MG63 (cell line): Measurements from ENCODE around the gene ALKBH4. TPM values are rescaled to one million over a fixed set of nuclear protein-coding genes. Genes with fewer than 3 reads are reported as not detected.
"Not testable (repeated sequence)": the region's sequence is repeated elsewhere in the genome, so short reads cannot be mapped to it uniquely, and the experiment has no call there.

Experiments used
- DNase-seq: peaks from one replicate; pipeline ENCODE4 v3.0.0-alpha.2; 2020
- H3K27me3 ChIP-seq: fragments of 250-450 bp; sonication (Bioruptor Pico); 2 replicates; pipeline ENCODE4 v1.5.1; 2020; ENCODE audit warnings: mild to moderate bottlenecking, moderate library complexity
- H3K36me3 ChIP-seq: fragments of 250-450 bp; sonication (Bioruptor Pico); 2 replicates; pipeline ENCODE4 v1.5.1; 2020; ENCODE audit warnings: mild to moderate bottlenecking, moderate library complexity
- H3K4me3 ChIP-seq: fragments of 250-450 bp; sonication (Bioruptor Pico); 2 replicates; pipeline ENCODE4 v1.5.1; 2020; ENCODE audit warnings: mild to moderate bottlenecking, moderate library complexity
- H3K9me3 ChIP-seq: fragments of 250-450 bp; sonication (Bioruptor Pico); 2 replicates; pipeline ENCODE4 v1.5.1; 2020; ENCODE audit warnings: mild to moderate bottlenecking, moderate library complexity
- total RNA-seq: library from RNA; depleted of rRNA; stranded (reverse); fragments of >200 nt; shearing (Covaris generic); gene quantifications from 2 replicates; pipeline ENCODE4 v1.2.3, GENCODE V29; 2014; ENCODE audit warnings: low replicate concordance

The ALKBH4 gene
- total RNA-seq, 1 experiment from 2014 or later: 17.1 TPM

- Histone ChIP-seq H3K36me3 (no peaks in the 10 kb centered on the region), H3K4me3 (no peak overlapping the region), H3K27me3 (no peaks in the 10 kb centered on the region), H3K9me3 (no peaks in the 10 kb centered on the region)
- no peak for DNase-seq
Measured at GRCh38 chr7:102466097-102466496, 1.4 kb upstream of the ALKBH4 start.

GRCh38 chr7:102463841-102464576 is 654 bp downstream of the ALKBH4 start:
- no peaks in the 10 kb centered on the region for H3K9me3 ChIP-seq
- no peak for DNase-seq
- H3K4me3 ChIP-seq: peak overlapping the region; percentile 83
- H3K36me3 ChIP-seq: no peaks in the 10 kb centered on the region
- H3K27me3 ChIP-seq: no peaks in the 10 kb centered on the region

- no peaks in the 10 kb centered on the region for H3K36me3 ChIP-seq
- no peaks in the 10 kb centered on the region for H3K27me3 ChIP-seq
- no peak overlapping the region for H3K4me3 ChIP-seq
- no peak for DNase-seq
- no peaks in the 10 kb centered on the region for H3K9me3 ChIP-seq
Measured at GRCh38 chr7:102460467-102460866, 4.2 kb downstream of the ALKBH4 start.

- no peak overlapping the region for H3K4me3 ChIP-seq
- H3K9me3 ChIP-seq: no peaks in the 10 kb centered on the region
- no peak for DNase-seq
- H3K36me3 ChIP-seq: no peaks in the 10 kb centered on the region
- no peaks in the 10 kb centered on the region for H3K27me3 ChIP-seq
Measured at GRCh38 chr7:102459221-102459844, 5.3 kb downstream of the ALKBH4 start.

GRCh38 chr7:102457352-102457924 is 7.2 kb downstream of the ALKBH4 start:
- no peaks in the 10 kb centered on the region for H3K36me3 ChIP-seq
- no peaks in the 10 kb centered on the region for H3K9me3 ChIP-seq
- H3K27me3 ChIP-seq: no peaks in the 10 kb centered on the region
- DNase-seq: no peak
- H3K4me3 ChIP-seq: no peak overlapping the region

GRCh38 chr7:102456327-102456726 is 8.3 kb downstream of the ALKBH4 start:
- H3K27me3 ChIP-seq: no peaks in the 10 kb centered on the region
- H3K9me3 ChIP-seq: no peaks in the 10 kb centered on the region
- H3K36me3 ChIP-seq: no peaks in the 10 kb centered on the region
- DNase-seq: no peak
- H3K4me3 ChIP-seq: no peak overlapping the region

- no peak for DNase-seq
- Histone ChIP-seq H3K9me3 (no peaks in the 10 kb centered on the region), H3K4me3 (no peak overlapping the region), H3K36me3 (no peaks in the 10 kb centered on the region), H3K27me3 (no peaks in the 10 kb centered on the region)
Measured at GRCh38 chr7:102455596-102455995, 9.1 kb downstream of the ALKBH4 start.

- H3K27me3 ChIP-seq, DNase-seq, H3K36me3 ChIP-seq, H3K4me3 ChIP-seq, H3K9me3 ChIP-seq: not testable (repeated sequence)
Measured at GRCh38 chr7:102454932-102455331, 9.7 kb downstream of the ALKBH4 start.

GRCh38 chr7:102454468-102454867 is 10.2 kb downstream of the ALKBH4 start:
- Histone ChIP-seq H3K9me3 (no peaks in the 10 kb centered on the region), H3K36me3 (no peaks in the 10 kb centered on the region), H3K27me3 (no peaks in the 10 kb centered on the region), H3K4me3 (no peak overlapping the region)
- no peak for DNase-seq

GRCh38 chr7:102453319-102453718 is 11.3 kb downstream of the ALKBH4 start:
- Histone ChIP-seq H3K9me3 (no peaks in the 10 kb centered on the region), H3K27me3 (no peaks in the 10 kb centered on the region), H3K36me3 (no peaks in the 10 kb centered on the region), H3K4me3 (no peak overlapping the region)
- DNase-seq: no peak

GRCh38 chr7:102452451-102452850 is 12.2 kb downstream of the ALKBH4 start:
- Histone ChIP-seq H3K27me3 (no peaks in the 10 kb centered on the region), H3K4me3 (no peak overlapping the region), H3K36me3 (no peaks in the 10 kb centered on the region), H3K9me3 (no peaks in the 10 kb centered on the region)
- no peak for DNase-seq

- Histone ChIP-seq H3K4me3 (no peak overlapping the region), H3K27me3 (no peaks in the 10 kb centered on the region)
- no peak for DNase-seq
Measured at GRCh38 chr7:102451371-102452054, 13.2 kb downstream of the ALKBH4 start.

GRCh38 chr7:102450242-102450641 is 14.4 kb downstream of the ALKBH4 start:
- no peaks in the 10 kb centered on the region for H3K9me3 ChIP-seq
- H3K27me3 ChIP-seq: no peaks in the 10 kb centered on the region
- no peak for DNase-seq
- no peaks in the 10 kb centered on the region for H3K36me3 ChIP-seq
- H3K4me3 ChIP-seq: no peak overlapping the region

More at GRCh38 chr7:102451371-102452054, 13.2 kb downstream of the ALKBH4 start:
- Histone ChIP-seq H3K36me3 (no peaks in the 10 kb centered on the region), H3K9me3 (no peaks in the 10 kb centered on the region)

- Histone ChIP-seq H3K27me3 (no peaks in the 10 kb centered on the region), H3K4me3 (no peak overlapping the region), H3K9me3 (no peaks in the 10 kb centered on the region), H3K36me3 (no peaks in the 10 kb centered on the region)
- no peak for DNase-seq
Measured at GRCh38 chr7:102449136-102449535, 15.5 kb downstream of the ALKBH4 start.

GRCh38 chr7:102447311-102447710 is 17.4 kb downstream of the ALKBH4 start:
- Histone ChIP-seq H3K27me3 (no peaks in the 10 kb centered on the region), H3K9me3 (no peaks in the 10 kb centered on the region), H3K36me3 (no peaks in the 10 kb centered on the region), H3K4me3 (no peak overlapping the region)
- no peak for DNase-seq

- Histone ChIP-seq H3K27me3 (no peaks in the 10 kb centered on the region), H3K9me3 (no peaks in the 10 kb centered on the region), H3K36me3 (no peaks in the 10 kb centered on the region), H3K4me3 (no peak overlapping the region)
- no peak for DNase-seq
Measured at GRCh38 chr7:102446387-102447156, 18.1 kb downstream of the ALKBH4 start.

GRCh38 chr7:102445674-102446071 is 19.0 kb downstream of the ALKBH4 start:
- Histone ChIP-seq H3K27me3 (no peaks in the 10 kb centered on the region), H3K4me3 (no peak overlapping the region), H3K9me3 (no peaks in the 10 kb centered on the region), H3K36me3 (no peaks in the 10 kb centered on the region)
- DNase-seq: no peak
